ENCODE data around the gene PTPRG.

The PTPRG gene

GRCh38 chr3:61771976-61772375, 210.6 kb downstream of the PTPRG start:
- DNase-seq = no peak

GRCh38 chr3:61772456-61772855, 211.1 kb downstream of the PTPRG start:
- no peak for DNase-seq

- no peak for DNase-seq
These were observed 213.0 kb downstream of the PTPRG start for GRCh38 chr3:61774279-61774890.

GRCh38 chr3:61776390-61776789, 215.0 kb downstream of the PTPRG start:
- no peak for DNase-seq

GRCh38 chr3:61777483-61777882, 216.1 kb downstream of the PTPRG start:
- no peak for DNase-seq

- DNase-seq = no peak
These were observed 216.7 kb downstream of the PTPRG start for GRCh38 chr3:61778095-61778494.

- no peak for DNase-seq
These were observed 218.6 kb downstream of the PTPRG start for GRCh38 chr3:61780016-61780415.

- no peak for DNase-seq
These were observed 219.3 kb downstream of the PTPRG start for GRCh38 chr3:61780455-61781228.

- peak; percentile 11 for DNase-seq
These were observed 222.8 kb downstream of the PTPRG start for GRCh38 chr3:61783993-61784718.

- no peak for DNase-seq
These were observed 227.5 kb downstream of the PTPRG start for GRCh38 chr3:61788623-61789507.

GRCh38 chr3:61789861-61790260, 228.5 kb downstream of the PTPRG start:
- no peak for DNase-seq

- no peak for DNase-seq
These were observed 229.0 kb downstream of the PTPRG start for GRCh38 chr3:61790411-61790810.

- no peak for DNase-seq
These were observed 231.7 kb downstream of the PTPRG start for GRCh38 chr3:61793056-61793455.

- no peak for DNase-seq
These were observed 232.2 kb downstream of the PTPRG start for GRCh38 chr3:61793521-61793920.

GRCh38 chr3:61794341-61794740, 233.0 kb downstream of the PTPRG start:
- DNase-seq = no peak

GRCh38 chr3:61794961-61795360, 233.6 kb downstream of the PTPRG start:
- no peak for DNase-seq

- DNase-seq = no peak
These were observed 234.8 kb downstream of the PTPRG start for GRCh38 chr3:61796088-61796680.

GRCh38 chr3:61796911-61797310, 235.5 kb downstream of the PTPRG start:
- DNase-seq = no peak

- DNase-seq = no peak
These were observed 241.4 kb downstream of the PTPRG start for GRCh38 chr3:61802772-61803171.

- no peak for DNase-seq
These were observed 242.6 kb downstream of the PTPRG start for GRCh38 chr3:61803983-61804382.

GRCh38 chr3:61804782-61805181, 243.4 kb downstream of the PTPRG start:
- no peak for DNase-seq

GRCh38 chr3:61805510-61806080, 244.2 kb downstream of the PTPRG start:
- DNase-seq = no peak
